Choroid plexus epithelial cell (primary cell): ENCODE measurements around the gene OR5H14.
"Not testable (repeated sequence)": the region's sequence is repeated elsewhere in the genome, so short reads cannot be mapped to it uniquely, and the experiment has no call there.

Experiments
- DNase-seq: peaks from one replicate; pipeline ENCODE4 v3.0.0-alpha.2; 2010; ENCODE audit warnings: low read depth
- H3K4me3 ChIP-seq: 2 replicates; pipeline ENCODE4 v1.5.1; 2011; ENCODE audit warnings: low read depth, mild to moderate bottlenecking, control low read depth, low read length, moderate library complexity
- CTCF ChIP-seq: conservative IDR thresholded peaks from 2 replicates; pipeline ENCODE4 v1.5.1; 2011; ENCODE audit warnings: low read depth, mild to moderate bottlenecking, control low read depth, inconsistent platforms, low read length, moderate library complexity

OR5H14 gene

GRCh38 chr3:98171071-98171470, 23.8 kb downstream of the OR5H14 start:
- TF ChIP-seq CTCF = no peak
- no peak overlapping the region for H3K4me3 ChIP-seq
- no peak for DNase-seq

DNA sequence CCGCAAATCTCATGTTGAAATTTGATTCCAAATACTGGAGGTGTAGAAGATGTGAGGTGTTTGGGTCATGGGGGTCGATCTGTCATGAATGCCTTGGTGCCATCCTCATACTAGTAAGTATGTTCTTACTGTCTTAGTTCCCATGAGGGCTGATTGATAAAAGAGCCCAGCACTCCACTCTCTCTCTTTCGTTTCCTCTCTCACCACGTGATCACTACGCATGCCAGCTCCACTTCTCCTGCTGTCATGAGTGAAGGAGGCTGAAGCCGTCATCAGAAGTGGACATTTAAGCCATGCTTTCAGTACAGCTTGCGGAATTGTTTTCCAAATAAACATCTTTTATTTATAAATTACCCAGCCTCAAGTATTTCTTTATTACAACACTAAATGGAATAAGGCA, 25.3 kb downstream of the OR5H14 start:
- TF ChIP-seq CTCF = no peak
- no peak overlapping the region for H3K4me3 ChIP-seq
- no peak for DNase-seq

GRCh38 chr3:98180319-98180890, 33.1 kb downstream of the OR5H14 start:
- no peak overlapping the region for H3K4me3 ChIP-seq
- no peak for DNase-seq
- TF ChIP-seq CTCF = no peak

DNA sequence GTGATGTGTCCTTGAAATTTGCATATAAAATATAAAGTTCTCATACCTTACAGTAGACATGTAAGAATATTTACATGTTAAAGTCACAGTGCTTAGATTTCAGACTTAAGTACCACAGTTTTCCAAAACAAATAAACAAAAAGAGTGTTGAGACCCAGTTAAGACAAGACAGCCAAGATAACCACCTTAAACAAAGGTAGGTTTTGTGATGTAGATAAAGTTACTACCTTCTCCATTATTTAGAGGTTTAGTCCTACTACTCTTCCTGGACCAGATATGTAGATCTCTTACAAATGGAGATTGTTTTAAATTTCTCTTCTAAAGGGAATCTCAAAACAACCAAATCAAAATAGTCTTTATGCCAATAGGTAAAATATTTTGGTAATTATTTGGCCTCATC, 34.9 kb downstream of the OR5H14 start:
- TF ChIP-seq CTCF = no peak
- DNase-seq = no peak
- H3K4me3 ChIP-seq = no peak overlapping the region

DNA sequence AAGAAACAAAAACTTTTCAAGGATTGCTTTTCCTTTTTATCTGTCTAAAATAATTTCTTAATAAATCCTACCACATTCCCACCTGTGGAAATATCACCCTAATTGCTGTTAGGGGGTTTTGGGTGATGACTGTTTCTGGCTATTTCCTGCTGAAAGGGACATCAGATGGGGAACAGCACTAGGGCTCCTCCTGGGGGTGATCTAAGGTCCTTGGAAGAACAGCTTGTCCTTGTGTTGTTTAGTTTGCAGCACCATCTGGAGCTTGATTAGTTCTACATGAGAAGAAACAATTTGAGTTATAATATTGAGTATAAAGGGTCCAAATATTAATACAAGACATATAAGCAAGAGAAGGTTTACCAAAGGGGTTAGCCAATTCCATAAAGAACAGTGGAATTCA, 37.9 kb downstream of the OR5H14 start:
- TF ChIP-seq CTCF = no peak
- H3K4me3 ChIP-seq = no peak overlapping the region
- DNase-seq = no peak

- no peak for TF ChIP-seq CTCF
- peak; percentile 15 for DNase-seq
- no peak overlapping the region for H3K4me3 ChIP-seq
Measured at GRCh38 chr3:98188545-98188944, 41.3 kb downstream of the OR5H14 start.

- not testable (repeated sequence) for H3K4me3 ChIP-seq, DNase-seq
Measured at GRCh38 chr3:98190911-98191310, 43.6 kb downstream of the OR5H14 start.

GRCh38 chr3:98196293-98196692, 49.0 kb downstream of the OR5H14 start:
- not testable (repeated sequence) for H3K4me3 ChIP-seq, DNase-seq
